Fibroblast of peridontal ligament (primary cell): ENCODE results near the gene USP25.

Source experiments
- DNase-seq: peaks from one replicate; pipeline ENCODE4 v3.0.0-alpha.2; 2010; ENCODE audit errors: extremely low read depth

Gene USP25

GRCh38 chr21:15729674-15730483, at the start of gene USP25:
Gene USP25 (plus strand): TSS chr21:15729982. CDS start chr21:15730394, 412 bp downstream.
- peak; percentile 54 for DNase-seq

- peak; percentile 51 for DNase-seq
Observed at GRCh38 chr21:15682186-15682895, 47.4 kb upstream of the USP25 start.

- peak; percentile 28 for DNase-seq
Observed at GRCh38 chr21:15682977-15683376, 46.8 kb upstream of the USP25 start.

DNA sequence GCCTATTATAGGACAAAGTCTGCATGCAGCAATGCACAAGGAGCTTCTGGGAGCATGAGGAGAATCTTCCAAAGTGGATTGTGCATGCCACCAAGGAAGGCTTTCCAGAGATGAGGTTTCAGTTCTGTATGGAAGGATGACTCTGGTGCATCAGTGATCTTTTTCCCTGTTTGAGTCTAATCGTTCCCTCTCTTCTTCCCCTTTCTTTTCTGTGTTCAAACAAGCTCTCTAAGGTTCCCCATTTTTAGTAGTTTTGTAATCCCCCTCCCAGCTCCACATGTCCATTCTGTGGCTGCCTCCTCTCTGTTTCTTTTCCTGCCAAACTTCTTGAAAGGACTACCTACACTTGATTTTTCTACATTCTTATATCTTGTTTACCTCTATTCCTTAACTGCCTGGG, 43.3 kb upstream of the USP25 start:
- no peak for DNase-seq

- peak; percentile 14 for DNase-seq
Observed at GRCh38 chr21:15687208-15687607, 42.6 kb upstream of the USP25 start.

- no peak for DNase-seq
Observed at GRCh38 chr21:15688016-15688415, 41.8 kb upstream of the USP25 start.

DNA sequence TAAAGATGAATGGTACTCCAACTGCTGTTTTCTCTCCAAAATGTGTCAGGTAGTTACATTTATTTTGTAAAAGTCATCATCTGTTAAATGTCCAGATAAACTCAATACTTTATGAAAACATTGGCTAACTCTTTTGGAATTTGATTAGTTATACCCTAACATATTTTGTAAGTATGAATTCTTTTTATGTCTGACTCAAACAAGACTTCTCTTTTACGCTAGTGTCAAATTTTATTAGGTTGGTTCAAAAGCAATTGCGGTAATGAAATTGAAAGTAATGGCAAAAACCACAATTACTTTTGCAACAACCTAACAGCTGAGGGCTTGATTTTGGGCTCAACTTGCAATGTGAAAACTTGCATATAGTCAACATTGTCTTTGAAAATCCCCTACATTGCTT, 41.0 kb upstream of the USP25 start:
- peak; percentile 15 for DNase-seq

DNA sequence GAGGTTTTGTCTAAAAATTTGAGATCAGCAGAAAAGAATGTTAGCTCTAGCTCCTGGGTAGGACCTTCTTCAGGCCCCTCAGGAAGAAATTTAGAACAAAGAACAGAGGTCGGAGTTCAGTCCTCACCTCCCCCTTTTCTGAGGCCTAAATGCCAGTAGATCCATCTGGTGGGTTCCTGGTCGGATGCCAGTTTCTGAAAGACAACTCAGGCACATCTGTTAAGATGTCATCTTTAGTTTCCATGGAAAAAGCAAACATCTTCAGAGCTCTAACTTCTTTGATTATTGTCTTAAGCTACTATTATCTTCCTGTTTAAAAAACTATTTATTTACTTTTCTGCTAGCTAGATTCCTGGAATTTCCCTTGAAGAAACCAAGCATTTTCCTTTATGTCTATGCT, 37.1 kb upstream of the USP25 start:
- no peak for DNase-seq

DNA sequence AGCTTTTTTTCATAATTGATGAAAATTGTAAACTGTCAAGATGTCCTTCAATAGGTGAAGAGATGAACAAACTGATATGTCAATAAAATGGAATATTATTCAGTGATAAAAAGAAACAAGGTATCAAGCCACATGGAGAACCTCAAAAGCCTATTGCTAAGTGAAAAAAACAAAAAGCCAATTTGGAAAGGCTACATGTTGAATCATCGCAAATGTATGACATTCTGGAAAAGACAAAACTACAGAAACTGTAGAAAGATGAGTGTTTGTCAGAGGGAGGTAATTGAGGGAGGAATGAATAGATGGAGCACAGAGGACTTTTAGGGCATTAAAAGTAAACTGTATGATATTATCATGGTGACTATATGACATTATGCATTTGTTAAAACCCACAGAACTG, 34.5 kb upstream of the USP25 start:
- no peak for DNase-seq

- no peak for DNase-seq
Observed at GRCh38 chr21:15701830-15702229, 28.0 kb upstream of the USP25 start.

GRCh38 chr21:15703932-15704331, 25.9 kb upstream of the USP25 start:
- DNase-seq: no peak

GRCh38 chr21:15706696-15707095, 23.1 kb upstream of the USP25 start:
- peak; percentile 88 for DNase-seq

- DNase-seq: no peak
Observed at GRCh38 chr21:15713412-15713811, 16.4 kb upstream of the USP25 start.

DNA sequence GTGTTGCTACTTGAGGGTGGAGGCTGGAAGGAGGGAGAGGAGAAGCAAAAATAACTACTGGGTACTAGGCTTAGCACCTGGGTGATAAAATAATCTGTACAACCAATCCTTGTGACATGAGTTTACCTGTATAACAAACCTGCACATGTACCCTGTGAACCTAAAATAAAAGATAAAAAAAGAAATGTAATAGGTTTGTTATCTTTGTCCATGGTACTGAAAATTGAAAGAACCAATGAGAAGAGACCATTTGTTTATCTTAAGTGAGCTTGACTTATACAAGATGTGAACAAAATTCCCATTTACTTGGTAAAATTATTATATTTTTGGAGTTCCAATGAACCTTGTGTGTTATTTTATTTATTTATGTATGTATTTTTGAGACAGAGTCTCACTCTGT, 11.1 kb upstream of the USP25 start:
- DNase-seq: no peak

GRCh38 chr21:15719976-15720375, 9.8 kb upstream of the USP25 start:
- DNase-seq: no peak

DNA sequence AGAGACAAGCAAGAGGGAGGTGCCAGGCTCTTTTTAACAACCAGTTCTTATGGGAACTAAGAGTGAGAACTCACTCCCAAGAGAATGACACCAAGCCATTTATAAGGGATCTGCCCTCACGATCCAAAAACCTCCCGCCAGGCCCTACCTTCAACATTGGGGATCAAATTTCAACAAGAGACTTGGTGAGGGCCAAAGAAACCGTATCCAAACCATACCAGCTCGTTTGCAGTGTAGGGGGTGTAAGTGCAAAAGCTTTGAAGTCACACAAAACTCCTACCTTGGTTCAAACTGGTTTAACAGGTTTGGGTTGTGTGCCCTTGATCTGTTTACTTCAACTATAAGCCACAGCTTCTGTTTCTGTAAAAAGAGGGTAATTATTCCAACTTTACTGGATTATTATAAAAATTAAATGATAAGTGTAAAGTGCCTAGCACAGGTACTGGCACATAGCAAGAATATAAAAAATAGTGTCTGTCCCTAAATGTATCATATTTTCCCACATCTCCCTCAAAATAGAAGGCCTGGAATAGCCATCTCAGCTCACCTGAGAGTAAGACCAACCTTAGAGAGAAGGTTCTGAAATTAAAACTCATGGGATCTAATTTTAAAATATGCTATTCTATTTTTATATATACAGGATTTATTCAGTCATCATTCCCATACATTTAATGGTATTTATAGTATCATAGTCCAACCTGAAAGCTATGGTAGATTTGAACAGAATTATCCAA, 7.0 kb upstream of the USP25 start:
- DNase-seq: no peak

GRCh38 chr21:15725949-15726348, 3.8 kb upstream of the USP25 start:
- no peak for DNase-seq

GRCh38 chr21:15728046-15728445, 1.7 kb upstream of the USP25 start:
- DNase-seq: no peak

GRCh38 chr21:15729346-15729673, 472 bp upstream of the USP25 start:
- peak; percentile 38 for DNase-seq

DNA sequence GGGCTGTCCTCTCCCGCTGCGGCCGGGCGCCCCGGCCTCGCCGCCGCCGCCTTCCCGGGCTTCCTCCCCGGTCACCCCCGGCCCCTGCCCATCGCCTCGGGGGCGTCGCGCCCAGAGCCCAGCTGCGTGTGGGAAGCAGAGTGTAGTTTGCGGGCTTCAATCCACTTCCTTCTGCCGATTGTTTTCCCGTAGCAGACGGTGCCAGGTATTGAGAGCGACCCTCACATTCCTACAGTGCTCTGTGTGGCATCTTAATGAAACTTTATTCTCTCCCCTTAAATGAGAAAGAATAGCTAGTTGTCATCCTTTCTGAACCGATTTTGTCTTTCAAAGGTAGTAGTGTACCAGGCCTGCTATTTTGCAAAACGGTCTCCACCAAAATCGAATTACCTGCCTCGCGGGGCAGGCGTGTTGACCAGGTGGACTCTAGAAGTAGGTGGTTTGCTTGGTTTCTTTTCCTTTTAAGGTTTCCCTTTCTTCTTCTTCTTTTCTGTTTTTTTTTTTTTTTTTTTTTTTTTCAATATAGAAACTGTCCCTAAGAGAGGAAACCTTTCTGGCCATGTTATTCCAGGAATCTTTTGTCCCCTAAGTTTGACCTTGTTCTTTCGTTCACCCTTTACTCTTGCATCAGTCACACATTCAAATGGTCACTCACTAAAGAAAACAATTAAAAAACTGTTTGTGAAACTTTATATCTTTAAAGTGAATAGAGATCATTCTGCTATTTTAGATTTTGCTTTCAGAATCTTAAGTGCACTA, 881 bp downstream of the USP25 start:
- DNase-seq: peak; percentile 10

DNA sequence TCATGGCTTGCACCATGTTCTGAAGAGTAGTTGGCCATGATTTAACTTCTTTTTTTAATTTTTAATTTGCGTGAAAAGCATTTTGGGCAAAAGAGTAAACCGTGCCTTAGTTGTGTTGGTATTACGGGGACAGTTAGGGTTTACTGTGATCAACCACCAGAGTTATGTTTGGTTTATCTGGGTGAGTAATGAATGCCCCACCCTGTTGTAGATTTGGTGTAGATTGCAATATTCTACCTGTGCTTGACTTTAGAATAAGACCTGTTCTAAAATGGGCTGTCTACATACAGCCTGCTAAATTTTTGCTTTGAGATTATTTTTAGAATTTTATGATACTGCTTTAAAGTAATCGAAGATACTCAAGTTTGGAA, 1.4 kb downstream of the USP25 start:
- DNase-seq: no peak
